ENCODE results near the gene ANKHD1. TPM values are rescaled to one million over a fixed set of nuclear protein-coding genes. Genes with fewer than 3 reads are reported as not detected.

Gene ANKHD1
- total and polyA plus RNA-seq, 2 experiments from 2014 or later, result 26.1 to 27.9 TPM

DNA sequence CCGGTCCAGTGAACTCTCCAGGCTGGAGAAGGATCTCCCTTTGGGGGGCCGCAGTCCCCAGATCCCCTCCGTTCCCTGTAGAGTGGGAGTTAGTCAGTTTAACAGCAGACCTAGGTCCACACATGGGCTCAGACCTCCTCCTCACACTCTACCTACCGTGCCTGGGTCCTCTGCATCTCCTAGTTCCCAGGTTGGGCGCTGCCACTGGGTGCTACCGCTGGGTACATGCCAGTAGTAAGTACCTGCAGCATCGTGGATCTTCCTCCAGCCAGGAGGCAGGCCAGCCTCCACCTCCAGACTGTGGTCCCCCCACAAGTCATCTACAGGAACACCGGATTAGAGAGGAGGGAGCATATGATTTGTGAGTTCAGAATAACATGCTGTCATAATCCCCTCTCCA lies 162.0 kb downstream of the ANKHD1 start:
- in situ Hi-C loops (cut with MboI), result no loop called here

DNA sequence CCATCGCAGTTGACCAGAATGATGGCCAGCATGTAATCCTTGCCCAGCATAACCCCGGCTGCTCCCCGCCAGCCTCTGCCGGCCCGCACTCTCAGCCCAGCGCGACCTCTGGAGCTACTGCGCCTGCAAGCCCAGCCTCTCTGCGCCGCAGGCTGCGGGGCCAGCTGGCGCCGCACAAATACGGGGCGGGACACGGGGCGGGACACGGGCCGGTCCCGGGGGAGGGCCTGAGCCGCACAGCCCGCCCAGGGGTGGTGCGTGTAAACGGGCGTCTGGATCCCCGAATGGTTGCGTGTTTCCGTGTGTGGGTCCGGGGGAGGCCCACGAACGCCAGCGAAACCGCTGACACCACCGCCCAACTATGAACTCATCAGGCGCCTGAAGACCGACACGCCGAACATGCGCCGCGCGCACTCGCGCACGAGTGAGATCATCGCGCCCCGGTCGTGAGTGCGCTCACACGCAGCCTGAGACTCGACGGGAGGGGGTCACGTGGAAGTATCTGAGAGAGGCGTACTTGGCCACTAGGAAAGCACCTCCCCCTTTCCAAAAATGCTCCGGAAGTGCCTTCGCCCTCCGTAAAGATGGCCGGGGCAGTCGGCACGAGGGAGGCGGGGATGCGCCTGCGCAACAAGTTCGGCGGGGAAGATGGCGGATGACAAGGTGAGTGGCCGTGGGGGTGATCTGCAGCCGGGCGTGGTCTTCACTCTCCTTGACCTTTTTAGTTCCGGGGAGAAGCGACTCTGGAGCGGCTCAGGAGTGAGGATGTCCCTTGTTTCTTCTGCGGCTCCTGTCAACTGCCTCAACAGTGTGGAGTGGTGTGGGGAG lies 162.8 kb downstream of the ANKHD1 start, which contains the start of the genes APBB3 and SLC35A4:
APBB3 (minus strand) TSS at position 403 of the 828 bp plus-strand sequence; CDS start at position 50, 353 bp downstream.
SLC35A4 (plus strand) TSS at position 633 of the 828 bp plus-strand sequence. CDS start 2,342 bp downstream, outside the sequence.
- in situ Hi-C loops (cut with MboI), result no loop called here
- no peaks in the 10 kb centered on the region for H3K9me3 ChIP-seq (ENCODE audit: low read depth)
- no peaks in the 10 kb centered on the region for H3K9me2 ChIP-seq (ENCODE audit: insufficient read depth)
- H3K36me3 ChIP-seq (ENCODE audit: low read depth), result peaks cover 8% of the 10 kb centered on the region; the same call in 1 of the 2 replicates
- H3K4me1 ChIP-seq (ENCODE audit: insufficient read depth), result peaks cover 18% of the 10 kb centered on the region
- DNase-seq, result peak; percentile 100
- H3K79me2 ChIP-seq (ENCODE audit: insufficient read depth), result peaks cover 56% of the 10 kb centered on the region
- TF ChIP-seq EZH2phosphoT487 (IDR thresholded peaks at IDR 0.05; ENCODE audit: insufficient read depth, low read depth) (no peak), EZH2 (IDR thresholded peaks at IDR 0.05; ENCODE audit: insufficient read depth, poor library complexity, severe bottlenecking) (no peak)
- peak within 1 kb of the TSS; percentile 90 for H3K4me3 ChIP-seq
- H3F3A ChIP-seq (ENCODE audit: insufficient read depth), result 0 out of 2 replicates have a peak, but pooled peaks cover 13% of the 10 kb centered on the region
- H3K9ac ChIP-seq, result peak within 1 kb of the TSS; percentile 85
- 0 to 1% methylated on average over 60 to 68 of the region's 74 CpGs for WGBS, 2 experiments (ENCODE audit: low coverage in 1 of 2, low lambda C conversion rate in 2 of 2, missing lambda C conversion rate in 2 of 2)
- no peaks in the 10 kb centered on the region for H4K20me1 ChIP-seq (ENCODE audit: insufficient read depth)
- H2AFZ ChIP-seq, result peak within 1 kb of the TSS; percentile 81
- peak within 1 kb of the TSS; percentile 98 for H3K4me2 ChIP-seq (ENCODE audit: unreplicated experiment)
- no peaks in the 10 kb centered on the region for H3K27me3 ChIP-seq (replicated peaks; ENCODE audit: insufficient read depth)
- H3K27ac ChIP-seq, result peak within 1 kb of the TSS; percentile 81

More for the DNA sequence above, 162.0 kb downstream of the ANKHD1 start:
- H3F3A ChIP-seq (ENCODE audit: insufficient read depth), result peaks cover 13% of the 10 kb centered on the region; the same call in 1 of the 2 replicates
- peaks cover 8% of the 10 kb centered on the region; the same call in 1 of the 2 replicates for H3K36me3 ChIP-seq (ENCODE audit: low read depth)
- H2AFZ ChIP-seq, result peak overlapping the region; percentile 81
- DNase-seq, result no peak
- peaks cover 18% of the 10 kb centered on the region for H3K4me1 ChIP-seq (ENCODE audit: insufficient read depth)
- 52 to 55% methylated on average over 8 of the region's 8 CpGs for WGBS, 2 experiments (ENCODE audit: low coverage in 1 of 2, low lambda C conversion rate in 2 of 2, missing lambda C conversion rate in 2 of 2)
- H3K9ac ChIP-seq, result peak overlapping the region; percentile 85
- peak overlapping the region; percentile 90 for H3K4me3 ChIP-seq
- peak overlapping the region; percentile 81 for H3K27ac ChIP-seq
- no peak for TF ChIP-seq EZH2 (IDR thresholded peaks at IDR 0.05; ENCODE audit: insufficient read depth, poor library complexity, severe bottlenecking)
- no peak for TF ChIP-seq EZH2phosphoT487 (IDR thresholded peaks at IDR 0.05; ENCODE audit: insufficient read depth, low read depth)
- H3K27me3 ChIP-seq (replicated peaks; ENCODE audit: insufficient read depth), result no peaks in the 10 kb centered on the region
- H4K20me1 ChIP-seq (ENCODE audit: insufficient read depth), result no peaks in the 10 kb centered on the region
- H3K79me2 ChIP-seq (ENCODE audit: insufficient read depth), result peaks cover 49% of the 10 kb centered on the region
- no peaks in the 10 kb centered on the region for H3K9me3 ChIP-seq (ENCODE audit: low read depth)
- H3K9me2 ChIP-seq (ENCODE audit: insufficient read depth), result no peaks in the 10 kb centered on the region
- H3K4me2 ChIP-seq (ENCODE audit: unreplicated experiment), result peak overlapping the region; percentile 92

DNA sequence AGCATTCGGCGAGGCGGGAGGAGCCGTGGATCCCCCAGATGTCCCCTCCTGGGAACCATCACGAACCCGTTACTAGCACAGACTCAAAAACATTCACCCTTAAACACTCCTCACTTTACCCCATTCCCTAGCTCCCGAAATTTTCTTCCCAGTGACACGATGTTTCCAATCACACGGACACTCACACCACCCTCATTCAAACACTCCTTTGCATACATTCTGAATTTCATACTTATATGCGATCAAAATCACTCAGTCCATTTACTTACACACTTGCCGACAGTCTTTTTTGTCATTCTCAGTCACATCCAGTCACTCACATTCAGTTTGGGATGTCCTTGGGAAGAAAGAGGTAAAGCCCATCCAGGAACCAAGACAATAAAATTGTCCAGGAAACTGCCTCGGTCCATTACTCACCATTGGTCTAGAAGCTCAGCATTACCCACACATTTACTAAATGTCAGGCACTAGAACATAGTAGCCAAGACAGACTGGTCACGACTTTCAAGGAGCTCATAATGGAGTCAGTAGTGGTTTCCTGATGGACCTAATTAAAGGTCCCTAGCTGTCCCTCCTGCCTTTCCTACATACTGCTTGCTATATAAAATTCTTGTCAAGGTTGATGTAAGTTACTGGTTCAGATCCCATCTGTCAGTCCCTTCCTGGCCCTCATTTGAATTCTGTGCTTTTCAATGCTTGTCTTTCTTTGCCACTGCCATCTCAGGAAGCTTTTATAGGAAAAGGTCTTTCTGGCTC lies 163.6 kb downstream of the ANKHD1 start:
- H4K20me1 ChIP-seq (ENCODE audit: insufficient read depth), result no peaks in the 10 kb centered on the region
- H3K27ac ChIP-seq, result peak overlapping the region; percentile 81
- WGBS, 2 experiments (ENCODE audit: low coverage in 1 of 2, low lambda C conversion rate in 2 of 2, missing lambda C conversion rate in 2 of 2), result 2 to 3% methylated on average over 13 of the region's 13 CpGs
- H3K4me2 ChIP-seq (ENCODE audit: unreplicated experiment), result peak overlapping the region; percentile 98
- no peaks in the 10 kb centered on the region for H3K9me3 ChIP-seq (ENCODE audit: low read depth)
- H3K36me3 ChIP-seq (ENCODE audit: low read depth), result peaks cover 8% of the 10 kb centered on the region; the same call in 1 of the 2 replicates
- peak overlapping the region; percentile 85 for H3K9ac ChIP-seq
- H3K9me2 ChIP-seq (ENCODE audit: insufficient read depth), result no peaks in the 10 kb centered on the region
- peaks cover 56% of the 10 kb centered on the region for H3K79me2 ChIP-seq (ENCODE audit: insufficient read depth)
- peak; percentile 80 for DNase-seq
- H2AFZ ChIP-seq, result peak overlapping the region; percentile 81
- H3K4me3 ChIP-seq, result peak overlapping the region; percentile 90
- no peaks in the 10 kb centered on the region for H3K27me3 ChIP-seq (replicated peaks; ENCODE audit: insufficient read depth)
- H3K4me1 ChIP-seq (ENCODE audit: insufficient read depth), result peaks cover 18% of the 10 kb centered on the region
- TF ChIP-seq EZH2phosphoT487 (IDR thresholded peaks at IDR 0.05; ENCODE audit: insufficient read depth, low read depth), result no peak
- no peak for TF ChIP-seq EZH2 (IDR thresholded peaks at IDR 0.05; ENCODE audit: insufficient read depth, poor library complexity, severe bottlenecking)
- in situ Hi-C loops (cut with MboI), result no loop called here
- H3F3A ChIP-seq (ENCODE audit: insufficient read depth), result 0 out of 2 replicates have a peak, but pooled peaks cover 13% of the 10 kb centered on the region

DNA sequence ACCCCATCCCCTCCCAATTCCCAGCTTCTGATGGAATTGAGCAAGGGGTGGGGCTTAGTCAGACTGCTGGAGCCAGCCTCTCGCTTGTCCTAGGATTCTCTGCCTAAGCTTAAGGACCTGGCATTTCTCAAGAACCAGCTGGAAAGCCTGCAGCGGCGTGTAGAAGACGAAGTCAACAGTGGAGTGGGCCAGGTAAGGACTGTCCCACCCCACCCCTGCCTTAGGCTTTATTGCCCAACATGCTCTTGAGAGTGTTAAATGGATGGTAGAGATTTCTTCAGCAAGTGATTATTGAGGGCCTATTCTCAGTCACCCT lies 164.1 kb downstream of the ANKHD1 start:
- H3K9me2 ChIP-seq (ENCODE audit: insufficient read depth), result no peaks in the 10 kb centered on the region
- peaks cover 18% of the 10 kb centered on the region for H3K4me1 ChIP-seq (ENCODE audit: insufficient read depth)
- peaks cover 8% of the 10 kb centered on the region; the same call in 1 of the 2 replicates for H3K36me3 ChIP-seq (ENCODE audit: low read depth)
- H3K27me3 ChIP-seq (replicated peaks; ENCODE audit: insufficient read depth), result no peaks in the 10 kb centered on the region
- H3K79me2 ChIP-seq (ENCODE audit: insufficient read depth), result peaks cover 56% of the 10 kb centered on the region
- no peaks in the 10 kb centered on the region for H3K9me3 ChIP-seq (ENCODE audit: low read depth)
- H2AFZ ChIP-seq, result peak overlapping the region; percentile 81
- H3K27ac ChIP-seq, result peak overlapping the region; percentile 81
- H3K4me2 ChIP-seq (ENCODE audit: unreplicated experiment), result peak overlapping the region; percentile 98
- H3K4me3 ChIP-seq, result peak overlapping the region; percentile 90
- H3K9ac ChIP-seq, result peak overlapping the region; percentile 85
- no peaks in the 10 kb centered on the region for H4K20me1 ChIP-seq (ENCODE audit: insufficient read depth)
- DNase-seq, result peak; percentile 64
- TF ChIP-seq EZH2 (IDR thresholded peaks at IDR 0.05; ENCODE audit: insufficient read depth, poor library complexity, severe bottlenecking), result no peak
- no peak for TF ChIP-seq EZH2phosphoT487 (IDR thresholded peaks at IDR 0.05; ENCODE audit: insufficient read depth, low read depth)
- H3F3A ChIP-seq (ENCODE audit: insufficient read depth), result 0 out of 2 replicates have a peak, but pooled peaks cover 13% of the 10 kb centered on the region
- 59 to 80% methylated on average over 4 of the region's 4 CpGs for WGBS, 2 experiments (ENCODE audit: low coverage in 1 of 2, low lambda C conversion rate in 2 of 2, missing lambda C conversion rate in 2 of 2)
- in situ Hi-C loops (cut with MboI), result no loop called here
